DND-41 (cell line): Measurements from ENCODE around the gene C2CD2L.

Experiments
- ATAC-seq: fragments of 200-7000 bp; cut with Tn5 transposase; 3 replicates; pipeline ENCODE4 v1.9.1; 2021; ENCODE audit warnings: low read depth; ENCODE audit not compliant: insufficient read depth
- DNase-seq: peaks from one replicate; pipeline ENCODE4 v3.0.0-alpha.2; 2020
- H2AFZ ChIP-seq: 2 replicates; pipeline ENCODE4 v1.6.0; 2012; ENCODE audit warnings: low read depth, low read length
- H3K27ac ChIP-seq: 2 replicates; pipeline ENCODE4 v1.5.1; 2012; ENCODE audit warnings: low read length, inconsistent platforms
- H3K27me3 ChIP-seq: fragments of 200-600 bp; sonication (generic); 2 replicates; pipeline ENCODE4 v1.6.0; 2012; ENCODE audit warnings: low read length, mild to moderate bottlenecking, inconsistent platforms; ENCODE audit not compliant: insufficient read depth, poor library complexity
- H3K36me3 ChIP-seq: 2 replicates; pipeline ENCODE4 v1.5.1; 2012; ENCODE audit warnings: low read length, inconsistent platforms; ENCODE audit not compliant: insufficient read depth
- H3K4me1 ChIP-seq: 2 replicates; pipeline ENCODE4 v1.5.1; 2012; ENCODE audit warnings: mild to moderate bottlenecking, low read length; ENCODE audit not compliant: insufficient read depth
- H3K4me2 ChIP-seq: 2 replicates; pipeline ENCODE4 v1.6.0; 2012; ENCODE audit warnings: mild to moderate bottlenecking, moderate library complexity, low read length, inconsistent platforms; ENCODE audit not compliant: insufficient read depth
- H3K4me3 ChIP-seq, 2 experiments: fragments of 200-600 bp in 1 of 2; shearing (Covaris generic) in 1 of 2; 2 replicates each; pipeline ENCODE4 v1.5.1; 2012 to 2016; ENCODE audit warnings: inconsistent platforms in 2 of 2, low read length in 2 of 2, mild to moderate bottlenecking in 2 of 2, low read depth in 1 of 2, moderate library complexity in 1 of 2
- H3K79me2 ChIP-seq: 2 replicates; pipeline ENCODE4 v1.6.0; 2012; ENCODE audit warnings: low read length, inconsistent platforms; ENCODE audit not compliant: insufficient read depth
- H3K9ac ChIP-seq: 2 replicates; pipeline ENCODE4 v1.6.0; 2012; ENCODE audit warnings: low read depth, mild to moderate bottlenecking, inconsistent platforms, low read length, moderate library complexity
- H3K9me3 ChIP-seq: 2 replicates; pipeline ENCODE4 v1.5.1; 2012; ENCODE audit warnings: low read length, moderate library complexity, mild to moderate bottlenecking, inconsistent platforms; ENCODE audit not compliant: insufficient read depth, severe bottlenecking
- H4K20me1 ChIP-seq: 2 replicates; pipeline ENCODE4 v1.6.0; 2012; ENCODE audit warnings: low read length; ENCODE audit not compliant: insufficient read depth
- CTCF ChIP-seq: IDR thresholded peaks from 2 replicates; pipeline ENCODE4 v1.5.1; 2012; ENCODE audit warnings: borderline replicate concordance, low read length, moderate library complexity, mild to moderate bottlenecking; ENCODE audit not compliant: poor library complexity, severe bottlenecking; ENCODE audit errors: extremely low read depth
- EZH2 ChIP-seq: IDR thresholded peaks from 3 replicates; pipeline ENCODE4 v1.6.1; 2012; ENCODE audit warnings: borderline replicate concordance, low read depth, mild to moderate bottlenecking, moderate library complexity, low read length, inconsistent platforms; ENCODE audit not compliant: severe bottlenecking

The C2CD2L gene

GRCh38 chr11:119157063-119157462, 49.9 kb downstream of the C2CD2L start:
- Histone ChIP-seq H3K9ac (no peak overlapping the region), H3K4me2 (no peak overlapping the region), H3K79me2 (no peaks in the 10 kb centered on the region), H3K4me1 (no peaks in the 10 kb centered on the region), H2AFZ (no peak overlapping the region), H3K4me3 (no peak overlapping the region), H4K20me1 (0 out of 2 replicates have a peak, but pooled peaks cover 5% of the 10 kb centered on the region), H3K27ac (no peak overlapping the region), H3K27me3 (peaks cover 21% of the 10 kb centered on the region), H3K9me3 (no peaks in the 10 kb centered on the region), H3K36me3 (no peaks in the 10 kb centered on the region)
- ATAC-seq (no peak), DNase-seq (no peak)
- TF ChIP-seq EZH2 (no peak), CTCF (no peak)

GRCh38 chr11:119158467-119158866, 51.3 kb downstream of the C2CD2L start:
- no peak overlapping the region for H3K4me2 ChIP-seq
- H3K4me1 ChIP-seq = no peaks in the 10 kb centered on the region
- H3K9ac ChIP-seq = no peak overlapping the region
- H2AFZ ChIP-seq = no peak overlapping the region
- no peaks in the 10 kb centered on the region for H3K36me3 ChIP-seq
- ATAC-seq (no peak), DNase-seq (no peak)
- peaks cover 11% of the 10 kb centered on the region for H3K27me3 ChIP-seq
- no peak overlapping the region for H3K4me3 ChIP-seq
- H4K20me1 ChIP-seq = 0 out of 2 replicates have a peak, but pooled peaks cover 5% of the 10 kb centered on the region
- no peak overlapping the region for H3K27ac ChIP-seq
- no peaks in the 10 kb centered on the region for H3K9me3 ChIP-seq
- TF ChIP-seq EZH2 = no peak
- TF ChIP-seq CTCF = no peak
- H3K79me2 ChIP-seq = no peaks in the 10 kb centered on the region

GRCh38 chr11:119160151-119160550, 53.0 kb downstream of the C2CD2L start:
- TF ChIP-seq EZH2 (no peak), CTCF (no peak)
- no peak overlapping the region for H3K4me2 ChIP-seq
- no peak for DNase-seq
- no peak overlapping the region for H3K9ac ChIP-seq
- H3K27ac ChIP-seq = no peak overlapping the region
- no peak overlapping the region for H2AFZ ChIP-seq
- H3K79me2 ChIP-seq = no peaks in the 10 kb centered on the region
- peaks cover 9% of the 10 kb centered on the region for H3K27me3 ChIP-seq
- ATAC-seq = no peak
- H3K4me1 ChIP-seq = no peaks in the 10 kb centered on the region
- no peak overlapping the region for H3K4me3 ChIP-seq
- H3K9me3 ChIP-seq = no peaks in the 10 kb centered on the region
- H3K36me3 ChIP-seq = no peaks in the 10 kb centered on the region
- 0 out of 2 replicates have a peak, but pooled peaks cover 5% of the 10 kb centered on the region for H4K20me1 ChIP-seq

GRCh38 chr11:119161871-119162270, 54.7 kb downstream of the C2CD2L start:
- TF ChIP-seq CTCF (no peak), EZH2 (no peak)
- no peaks in the 10 kb centered on the region for H3K4me1 ChIP-seq
- no peak overlapping the region for H3K4me3 ChIP-seq
- H3K79me2 ChIP-seq = no peaks in the 10 kb centered on the region
- no peak overlapping the region for H3K27ac ChIP-seq
- H3K9ac ChIP-seq = no peak overlapping the region
- H3K9me3 ChIP-seq = no peaks in the 10 kb centered on the region
- H3K27me3 ChIP-seq = peaks cover 3% of the 10 kb centered on the region
- H4K20me1 ChIP-seq = 0 out of 2 replicates have a peak, but pooled peaks cover 3% of the 10 kb centered on the region
- H3K36me3 ChIP-seq = no peaks in the 10 kb centered on the region
- DNase-seq (no peak), ATAC-seq (no peak)
- H2AFZ ChIP-seq = no peak overlapping the region
- H3K4me2 ChIP-seq = no peak overlapping the region
